ENCODE measurements around the gene METTL8.

The METTL8 gene, protein sequence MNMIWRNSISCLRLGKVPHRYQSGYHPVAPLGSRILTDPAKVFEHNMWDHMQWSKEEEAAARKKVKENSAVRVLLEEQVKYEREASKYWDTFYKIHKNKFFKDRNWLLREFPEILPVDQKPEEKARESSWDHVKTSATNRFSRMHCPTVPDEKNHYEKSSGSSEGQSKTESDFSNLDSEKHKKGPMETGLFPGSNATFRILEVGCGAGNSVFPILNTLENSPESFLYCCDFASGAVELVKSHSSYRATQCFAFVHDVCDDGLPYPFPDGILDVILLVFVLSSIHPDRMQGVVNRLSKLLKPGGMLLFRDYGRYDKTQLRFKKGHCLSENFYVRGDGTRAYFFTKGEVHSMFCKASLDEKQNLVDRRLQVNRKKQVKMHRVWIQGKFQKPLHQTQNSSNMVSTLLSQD

DNA sequence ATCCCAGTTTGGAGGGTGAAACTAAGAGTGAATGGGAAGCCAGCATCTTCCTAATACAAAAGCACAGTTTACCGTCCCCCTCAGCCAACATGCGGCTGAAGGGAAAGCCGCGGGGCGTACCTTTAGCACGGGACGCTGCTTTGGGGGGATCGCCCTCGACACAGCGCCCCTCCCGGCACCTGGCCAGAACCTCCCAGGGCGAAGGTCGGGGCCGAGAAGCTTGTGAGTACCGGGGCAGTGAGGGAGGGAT lies at the start of gene METTL8:
Gene METTL8 (minus strand): TSS at position 228 of the 250 bp plus-strand sequence. CDS start 41,805 bp downstream, outside the sequence.
- no peak for DNase-seq (ENCODE audit: low read depth in 2 of 3, low spot score in 1 of 3)

DNA sequence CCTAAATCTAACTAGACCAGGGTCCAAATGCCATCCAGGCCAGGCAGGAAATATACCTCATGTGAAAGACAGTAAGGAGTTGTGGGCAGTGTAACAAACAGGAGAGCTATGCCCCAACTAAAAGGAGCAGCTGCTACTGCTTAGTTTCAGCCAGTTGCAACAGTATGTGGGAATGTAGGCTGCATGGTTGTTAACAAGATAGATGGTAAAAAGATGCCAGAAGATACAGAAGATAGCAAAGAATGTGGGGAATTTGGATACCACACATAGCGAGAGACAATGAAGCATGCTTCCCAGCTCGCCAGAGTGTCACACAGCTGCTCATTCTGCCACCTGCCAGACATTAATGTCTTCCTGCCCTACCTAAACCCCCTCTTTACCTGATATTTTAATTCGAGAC lies 49.1 kb upstream of the METTL8 start:
- DNase-seq (ENCODE audit: low read depth in 2 of 3, low spot score in 1 of 3) = no peak

DNA sequence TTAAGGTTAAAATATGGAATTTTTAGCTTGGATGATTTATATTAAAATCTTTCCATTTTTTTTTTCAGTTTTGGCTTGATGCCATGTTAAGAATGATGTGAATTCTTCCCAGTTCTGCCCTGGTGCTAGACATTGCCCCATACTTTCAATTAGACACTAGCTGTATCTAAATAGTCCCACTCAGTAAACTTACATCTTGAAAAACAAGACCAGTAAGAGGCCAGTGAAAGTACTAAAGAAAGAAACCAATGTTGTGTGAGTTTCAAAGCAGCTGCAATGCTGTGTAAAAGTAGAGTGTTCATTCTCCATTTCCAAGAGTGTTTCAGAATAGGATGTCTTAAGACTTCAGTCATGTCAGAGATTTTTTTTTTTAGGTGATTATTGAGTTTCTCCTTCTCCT lies 48.5 kb upstream of the METTL8 start:
- DNase-seq (ENCODE audit: low read depth in 2 of 3, low spot score in 1 of 3) = no peak

DNA sequence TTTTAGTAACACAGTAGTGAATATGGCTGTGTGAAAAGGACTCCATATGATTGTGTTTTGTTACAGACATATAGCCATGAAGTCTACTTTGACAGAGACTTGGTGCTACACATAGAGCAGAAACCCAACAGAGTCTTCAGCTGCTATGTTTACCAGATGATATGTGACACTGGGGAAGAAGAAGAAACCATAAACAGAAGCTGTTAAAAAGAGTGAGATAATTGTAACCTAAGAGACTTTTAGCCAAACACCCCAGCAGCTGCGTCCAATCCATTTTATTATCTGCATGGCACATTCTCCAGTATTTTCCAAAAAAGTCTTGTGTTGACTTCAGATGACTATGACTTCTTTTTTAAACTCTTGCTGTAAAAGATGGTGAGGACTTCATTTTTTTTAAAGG lies 47.1 kb upstream of the METTL8 start:
- DNase-seq (ENCODE audit: low read depth in 2 of 3, low spot score in 1 of 3) = no peak

DNA sequence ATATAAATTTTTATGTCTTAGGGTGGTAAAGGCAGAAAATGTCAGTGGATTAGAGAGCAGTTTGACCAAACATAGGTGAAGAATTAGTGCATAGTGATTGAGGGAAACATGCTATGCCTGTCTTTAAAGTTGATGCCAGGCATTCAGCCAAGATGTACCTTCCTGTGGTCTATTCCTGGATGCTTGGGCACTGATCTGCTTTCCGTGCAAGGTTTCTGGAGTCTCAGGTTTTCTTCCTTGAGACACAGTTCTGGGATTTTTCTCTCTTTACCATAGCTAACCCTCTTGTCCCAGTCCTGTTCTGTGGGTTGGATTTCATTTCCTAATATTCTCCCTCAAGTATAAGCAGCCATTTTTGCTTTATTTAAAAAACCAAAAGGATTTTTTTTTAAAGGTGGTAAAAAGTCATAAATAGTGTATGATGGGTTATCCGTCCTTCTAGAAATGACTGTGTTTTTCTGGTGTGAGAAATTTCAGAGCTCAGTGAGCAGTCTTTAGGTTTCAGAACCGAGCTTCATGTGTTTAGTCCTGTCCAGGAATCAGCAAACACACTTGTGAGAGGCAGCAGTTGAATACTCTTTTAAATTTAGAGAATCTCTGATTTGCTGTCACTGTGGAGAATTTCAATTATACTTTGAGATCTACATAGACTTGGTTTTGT lies 45.5 kb upstream of the METTL8 start:
- no peak for DNase-seq (ENCODE audit: low read depth in 2 of 3, low spot score in 1 of 3)

DNA sequence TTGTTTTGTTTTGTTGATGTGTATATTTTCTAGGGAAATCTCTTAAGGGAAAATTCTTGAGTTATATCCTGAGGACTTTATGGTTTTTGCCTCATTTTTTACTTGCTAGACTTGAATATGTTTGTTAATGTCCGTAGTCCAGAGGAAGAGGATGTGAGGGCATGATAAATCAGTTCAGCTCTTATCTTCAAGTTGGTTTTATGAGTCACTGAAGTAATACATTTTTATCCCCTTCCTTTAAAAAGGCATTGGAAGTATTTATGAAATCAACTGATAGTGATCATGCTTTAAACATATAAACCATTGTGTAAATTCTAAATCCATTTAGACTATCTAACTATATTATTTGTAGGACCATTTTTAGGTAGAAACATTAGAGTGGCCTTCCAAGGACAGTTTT lies 44.6 kb upstream of the METTL8 start:
- no peak for DNase-seq (ENCODE audit: low read depth in 2 of 3, low spot score in 1 of 3)

DNA sequence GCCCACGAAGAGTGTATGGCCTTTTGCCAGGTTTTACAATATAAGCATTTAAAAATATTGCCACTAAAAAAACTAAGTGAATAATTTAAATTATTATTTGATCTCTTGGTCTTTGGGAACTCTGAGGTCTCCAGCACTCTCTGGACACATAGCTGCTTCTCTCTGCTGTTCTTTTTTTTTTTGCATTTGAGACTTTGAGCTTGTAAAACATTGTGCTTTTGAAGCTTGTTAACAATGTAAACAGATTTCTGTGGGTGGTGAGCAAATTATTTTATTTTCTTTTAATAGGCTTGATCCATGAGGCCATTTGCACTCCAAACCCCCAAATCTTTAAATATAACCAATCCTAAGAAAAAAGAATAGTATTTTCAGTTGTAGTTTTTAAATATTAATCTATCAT lies 42.2 kb upstream of the METTL8 start:
- DNase-seq (ENCODE audit: low read depth in 2 of 3, low spot score in 1 of 3) = no peak

DNA sequence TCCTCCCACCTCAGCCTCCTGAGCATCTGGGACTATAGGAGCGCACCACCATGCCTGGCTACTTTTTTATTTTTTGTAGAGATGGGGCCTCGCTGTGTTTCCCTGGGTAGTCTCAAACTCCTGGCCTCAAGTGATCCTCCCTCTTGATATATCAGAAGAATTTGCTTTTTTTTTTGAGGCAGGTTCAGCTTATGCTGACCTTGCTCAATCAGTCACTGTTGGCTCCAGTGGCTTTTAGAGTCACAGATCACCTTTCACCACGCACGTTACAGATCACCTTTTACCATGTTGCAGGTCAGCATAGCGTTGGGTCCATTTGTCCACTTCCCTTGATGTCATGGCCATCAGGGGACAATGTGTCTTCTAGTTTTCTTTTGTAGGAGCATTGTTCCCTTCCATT lies 36.3 kb upstream of the METTL8 start:
- DNase-seq (ENCODE audit: low read depth in 2 of 3, low spot score in 1 of 3) = no peak

DNA sequence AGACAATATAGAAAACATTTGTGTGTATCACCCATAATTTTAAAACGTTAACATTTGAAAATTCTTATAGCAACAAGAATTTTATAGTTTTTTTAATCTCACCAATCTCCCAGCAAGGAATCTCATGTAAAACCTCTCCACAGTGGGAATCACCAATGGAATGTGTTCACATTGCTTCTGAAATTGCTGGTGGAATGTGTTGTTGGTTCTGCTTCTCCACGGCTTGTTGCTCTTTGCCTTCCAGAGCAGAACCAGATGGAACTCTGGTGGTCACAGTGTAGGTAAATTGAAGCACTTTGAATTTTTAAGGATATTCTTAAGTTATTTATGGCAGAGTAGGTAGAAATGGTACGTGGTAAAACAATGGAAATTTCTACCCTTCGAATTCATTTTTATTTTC lies 35.4 kb upstream of the METTL8 start:
- DNase-seq (ENCODE audit: low read depth in 2 of 3, low spot score in 1 of 3) = no peak

DNA sequence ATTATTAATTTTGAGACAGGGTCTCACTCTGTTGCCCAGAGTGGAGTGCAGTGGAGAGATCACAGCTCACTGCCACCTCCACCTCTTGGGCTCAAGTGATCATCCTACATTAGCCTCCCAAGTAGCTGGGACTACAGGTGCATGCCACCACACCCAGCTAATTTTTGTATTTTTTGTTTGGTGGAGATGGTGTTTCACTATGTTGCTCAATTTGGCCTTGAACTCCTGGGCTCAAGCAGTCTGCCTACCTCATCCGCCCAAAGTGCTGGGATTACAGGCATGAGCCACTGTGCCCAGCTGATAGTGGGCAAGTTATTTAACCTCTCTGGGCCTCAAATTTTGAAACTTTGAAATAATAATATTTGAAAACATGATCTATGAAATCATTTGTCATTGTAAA lies 26.7 kb upstream of the METTL8 start:
- DNase-seq (ENCODE audit: low read depth in 2 of 3, low spot score in 1 of 3) = no peak

DNA sequence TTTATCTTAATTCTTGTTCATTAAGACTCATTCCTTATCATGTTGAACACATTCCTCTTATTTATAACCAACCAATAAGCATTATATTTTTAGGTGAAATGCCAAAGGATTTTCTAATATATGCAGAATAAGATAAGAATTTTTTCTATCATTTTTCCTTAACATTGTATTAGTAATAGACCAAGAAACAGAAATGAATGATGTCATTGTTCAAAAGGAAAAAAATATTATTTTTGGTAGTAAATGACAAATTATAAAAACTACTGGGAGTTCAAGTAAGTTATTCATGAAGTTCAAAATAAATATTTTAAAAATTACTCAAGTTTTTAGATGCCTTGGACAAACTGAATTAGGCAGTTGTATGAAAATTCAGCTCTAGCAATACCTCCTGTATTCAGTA lies 25.7 kb upstream of the METTL8 start:
- no peak for DNase-seq (ENCODE audit: low read depth in 2 of 3, low spot score in 1 of 3)

DNA sequence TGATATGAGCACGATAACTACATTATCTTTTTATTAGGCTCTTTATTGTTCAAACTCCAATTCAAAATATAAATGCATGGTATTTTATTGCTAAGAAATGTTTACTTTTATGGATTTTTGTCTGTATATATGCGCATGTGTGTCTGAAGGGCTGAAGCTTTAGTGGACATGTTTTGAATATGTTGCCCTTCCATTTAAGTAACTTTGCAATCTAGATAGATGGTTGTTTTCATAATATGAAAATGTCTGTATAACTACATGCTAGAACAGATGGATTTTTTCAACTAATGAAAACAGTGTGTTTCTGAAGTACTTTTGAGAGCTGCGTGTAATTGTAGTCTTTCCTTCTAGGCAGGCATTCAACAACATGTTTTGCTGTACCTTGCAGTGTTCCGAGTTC lies 19.0 kb upstream of the METTL8 start:
- no peak for DNase-seq (ENCODE audit: low read depth in 2 of 3, low spot score in 1 of 3)

DNA sequence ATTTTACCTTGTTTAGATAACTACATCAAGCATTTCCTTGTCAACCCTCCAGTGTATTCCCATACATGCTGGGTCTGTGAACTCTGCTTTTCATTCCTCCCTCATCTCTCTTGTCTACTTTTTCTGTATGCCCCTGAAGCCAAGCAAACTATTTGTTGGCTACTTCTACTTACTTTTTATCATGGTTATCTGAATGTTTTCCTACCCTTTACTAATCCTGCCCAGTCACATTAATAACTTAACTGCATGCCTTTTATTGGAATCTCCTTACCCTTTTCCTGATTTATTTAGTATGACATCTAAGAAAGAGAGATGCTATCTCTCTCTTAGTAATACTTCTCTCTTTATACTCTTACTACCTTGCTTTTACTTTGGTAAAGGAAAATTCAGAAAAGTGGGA lies 17.3 kb upstream of the METTL8 start:
- no peak for DNase-seq (ENCODE audit: low read depth in 2 of 3, low spot score in 1 of 3)

DNA sequence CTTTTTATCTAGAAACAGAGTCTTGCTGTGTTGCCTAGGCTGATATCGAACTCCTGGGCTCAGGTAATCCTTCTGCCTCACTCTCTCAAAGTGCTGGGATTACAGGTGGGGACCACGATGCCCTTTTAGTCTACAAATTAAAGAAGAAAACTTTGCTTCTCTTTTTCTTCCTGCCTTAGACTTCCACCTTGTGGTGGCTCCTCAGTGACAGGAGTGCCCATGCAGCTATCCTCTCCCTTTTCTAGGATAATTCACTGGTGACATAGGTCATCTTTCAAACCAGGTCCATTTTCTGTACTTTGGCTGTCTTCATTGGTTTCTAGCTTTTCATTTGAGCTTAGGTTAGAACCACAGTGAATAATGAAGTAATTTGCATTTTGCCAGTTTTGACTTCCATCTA lies 13.9 kb upstream of the METTL8 start:
- no peak for DNase-seq (ENCODE audit: low read depth in 2 of 3, low spot score in 1 of 3)

DNA sequence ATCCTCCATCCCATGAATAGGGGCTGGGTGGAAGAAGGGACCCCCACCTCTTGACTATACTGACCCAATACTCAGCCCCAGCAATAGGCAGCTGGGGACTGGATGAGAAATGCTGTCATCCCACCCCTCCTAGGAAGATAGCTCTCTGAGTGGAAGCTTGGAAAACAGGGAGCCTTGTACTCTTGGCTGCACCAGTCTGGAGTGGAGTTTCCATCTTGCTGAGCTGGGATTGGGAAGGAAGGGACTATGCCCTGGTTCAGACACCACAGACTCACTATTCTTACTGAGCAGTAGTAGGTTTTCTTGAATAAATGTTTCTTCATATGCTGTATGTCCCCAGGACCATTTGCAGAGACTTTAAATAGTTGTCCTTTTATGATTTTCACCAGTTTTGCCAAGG lies 7.7 kb upstream of the METTL8 start:
- DNase-seq (ENCODE audit: low read depth in 2 of 3, low spot score in 1 of 3) = no peak

DNA sequence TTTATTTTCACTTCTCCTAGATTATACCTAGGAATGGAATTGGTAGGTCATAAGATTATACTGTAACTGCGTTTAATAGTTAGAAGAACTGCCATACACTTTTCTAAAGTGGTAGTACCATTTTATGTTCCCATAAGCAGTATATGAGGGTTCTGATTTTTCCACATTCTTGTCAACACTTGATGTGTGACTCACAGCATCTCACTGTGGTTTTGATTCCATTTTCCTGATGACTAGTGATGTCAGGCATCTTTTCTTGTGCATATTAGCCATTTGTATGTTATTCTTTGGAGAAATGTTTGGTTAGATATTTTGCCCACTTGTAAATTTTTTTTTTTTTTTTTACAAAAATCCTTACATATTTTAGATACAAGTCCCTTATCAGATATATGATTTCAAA lies 2.5 kb upstream of the METTL8 start:
- DNase-seq (ENCODE audit: low read depth in 2 of 3, low spot score in 1 of 3) = no peak

DNA sequence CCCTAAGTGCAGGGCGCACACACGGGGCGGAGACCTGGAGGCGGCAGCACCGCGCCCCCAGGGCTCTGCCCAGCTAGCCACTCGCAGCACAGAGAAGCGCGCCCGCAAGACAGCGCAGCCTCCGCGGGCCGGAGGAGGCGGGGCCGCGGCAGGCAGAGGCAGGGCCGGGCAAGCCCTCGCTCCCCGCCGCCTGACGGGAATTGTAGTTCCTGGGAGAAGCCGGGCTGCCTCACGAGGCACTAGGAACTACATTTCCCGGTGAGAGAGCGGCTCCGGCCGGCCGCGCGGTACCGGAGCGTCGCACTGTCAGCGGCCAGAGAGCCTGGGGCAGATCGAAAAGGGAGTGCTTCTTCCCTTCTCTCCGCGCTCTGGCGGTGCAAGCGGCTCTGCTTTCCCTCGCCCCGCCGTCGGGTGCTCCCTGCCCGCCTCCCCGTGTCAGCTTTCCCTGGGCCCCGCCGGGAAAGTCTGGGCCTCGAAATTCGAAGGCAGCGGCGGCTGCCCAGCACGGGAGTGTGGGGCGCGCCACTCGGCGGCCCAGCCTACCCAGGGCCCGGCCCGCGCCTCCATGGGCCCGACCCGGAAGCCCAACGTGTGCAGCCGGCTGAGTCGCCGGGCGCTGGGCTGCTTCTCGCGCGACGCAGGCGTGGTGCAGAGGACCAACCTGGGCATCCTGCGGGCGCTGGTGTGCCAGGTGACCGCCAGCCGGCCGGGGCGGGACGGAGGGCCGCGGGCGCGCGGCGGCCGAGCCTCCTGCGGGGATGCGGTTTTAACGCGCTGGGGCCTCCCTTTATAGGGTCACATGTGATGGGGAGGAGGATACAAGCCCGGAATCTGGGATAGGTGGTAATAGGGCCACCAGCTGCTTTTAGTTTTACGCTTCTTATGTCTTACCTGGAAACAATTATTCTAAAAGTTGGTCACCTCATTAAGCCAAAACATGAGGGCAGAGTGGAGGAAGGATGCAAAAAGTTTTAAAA lies 511 bp upstream of the METTL8 start, which contains the start of gene DCAF17:
Gene DCAF17 (plus strand): TSS at position 214 of the 977 bp plus-strand sequence. CDS start 352 bp downstream, at position 566.
- DNase-seq (ENCODE audit: low read depth in 2 of 3, low spot score in 1 of 3) = peak; percentile 79 to 92 (median 92)

DNA sequence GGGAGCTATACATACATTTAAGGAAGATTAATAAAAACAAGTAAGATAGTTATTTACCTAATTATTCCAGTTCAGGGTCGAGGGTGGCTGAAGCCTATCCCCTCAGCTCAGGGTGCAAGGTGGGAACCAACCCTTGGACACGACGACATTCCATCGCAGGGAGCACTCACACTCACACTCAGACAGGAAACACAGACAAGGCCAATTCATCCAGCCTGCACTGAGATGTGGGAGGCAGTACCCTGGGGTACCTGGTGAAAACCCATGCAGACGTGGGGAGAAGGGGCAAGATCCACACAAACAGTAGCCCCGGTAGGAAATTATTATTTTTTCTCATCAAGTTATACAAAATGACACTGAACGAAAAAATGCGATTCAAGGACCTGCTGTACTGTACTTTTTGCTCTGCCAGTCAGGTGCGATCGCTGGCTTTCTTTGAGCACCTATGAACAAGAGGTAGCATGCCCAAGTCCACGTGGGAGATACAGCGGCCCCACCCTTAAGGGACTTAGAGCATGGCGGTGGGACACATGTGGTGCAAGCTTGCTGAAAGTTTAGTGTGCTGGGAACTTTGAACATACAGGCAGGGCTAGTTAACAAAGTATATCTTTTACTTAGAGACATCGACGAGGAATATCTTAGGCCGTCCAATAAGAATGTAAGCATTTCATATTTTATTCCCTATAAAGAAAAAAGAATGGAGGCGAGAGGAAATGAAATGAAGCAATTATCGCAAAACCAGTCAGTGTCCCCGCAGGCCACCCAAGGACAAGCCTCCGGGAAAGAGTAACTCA lies 624 bp downstream of the METTL8 start:
- DNase-seq (ENCODE audit: low read depth in 2 of 3, low spot score in 1 of 3) = peak in 2 of 3 donors; percentile 40 to 45

DNA sequence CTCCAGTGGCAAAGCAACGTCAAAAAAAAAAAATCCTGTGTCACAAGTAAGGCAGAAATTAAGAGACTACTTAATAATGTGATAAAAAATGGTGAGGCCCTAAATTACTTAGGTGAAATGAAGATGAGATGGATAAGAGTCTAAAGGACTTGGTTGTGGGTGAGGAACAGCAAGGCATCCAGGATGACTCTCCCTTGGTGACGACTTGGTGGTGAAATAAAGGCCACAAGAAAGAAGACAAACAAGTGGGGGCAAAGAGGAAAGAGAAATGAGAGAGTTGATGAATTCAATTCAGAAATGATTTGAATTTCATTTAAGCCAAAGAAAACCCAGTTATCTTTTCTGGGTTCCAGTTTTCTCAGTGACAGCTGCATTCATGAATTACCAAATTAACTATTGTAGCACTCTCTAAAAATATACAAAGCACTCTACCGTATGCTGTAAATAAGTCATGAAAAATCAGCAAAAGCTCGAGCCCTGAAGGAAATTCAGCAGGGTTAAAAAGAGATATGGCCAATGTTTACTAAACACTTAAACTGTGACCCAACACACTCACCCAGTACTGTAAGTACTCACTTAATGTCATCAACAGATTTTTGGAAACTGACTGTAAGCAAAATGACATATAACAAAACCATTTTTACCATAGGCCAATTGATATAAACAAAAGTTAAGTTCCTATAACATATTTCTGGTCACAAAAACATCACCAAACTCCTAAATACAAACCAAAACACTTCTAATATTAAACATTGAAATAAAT lies 1.4 kb downstream of the METTL8 start:
- DNase-seq (ENCODE audit: low read depth in 2 of 3, low spot score in 1 of 3) = no peak

DNA sequence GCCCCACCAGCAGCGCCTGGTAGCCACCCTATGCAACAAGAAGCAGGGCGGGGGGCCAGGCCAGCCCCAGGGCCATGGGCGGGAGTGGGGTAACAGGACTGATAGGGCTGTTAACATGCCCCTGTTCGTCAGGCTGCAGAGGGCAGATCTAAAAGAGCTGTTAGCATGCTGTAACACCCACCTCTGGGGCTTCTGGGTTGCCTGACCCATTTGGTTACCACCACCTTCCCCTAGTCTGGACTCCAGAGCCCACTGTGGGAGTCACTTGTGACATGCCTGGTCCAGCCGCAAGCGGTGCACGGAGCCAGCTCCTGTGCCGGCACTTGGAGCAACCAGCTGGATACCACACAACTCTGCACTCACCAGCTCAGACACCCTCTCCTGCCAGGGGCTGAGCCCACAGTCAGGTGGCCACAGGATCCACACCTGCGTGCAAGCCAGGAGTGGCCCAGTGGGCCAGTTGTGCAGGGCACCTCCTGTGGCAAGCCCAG lies 2.1 kb downstream of the METTL8 start:
- DNase-seq (ENCODE audit: low read depth in 2 of 3, low spot score in 1 of 3) = no peak

Data from stimulated activated CD4-positive, alpha-beta T cell treated with anti-CD3 and anti-CD28 coated beads, Interleukin-12 subunit alpha, Interleukin-12 subunit beta, amount 100 ng/mL, for 48 hours (primary cell).